ENCODE data around the gene DPY19L1.
"Not testable (repeated sequence)": the region's sequence is repeated elsewhere in the genome, so short reads cannot be mapped to it uniquely, and the experiment has no call there.

GRCh38 chr7:34996423-34997090, 40.7 kb downstream of the DPY19L1 start:
- TF ChIP-seq EZH2 (IDR thresholded peaks at IDR 0.05; ENCODE audit: borderline replicate concordance, insufficient read depth, low read length, poor library complexity, severe bottlenecking); CTCF (IDR thresholded peaks at IDR 0.05; ENCODE audit: poor library complexity, severe bottlenecking): not testable (repeated sequence)

All from neural cell (in vitro differentiated cells).